HCT116 (cell line): ENCODE data around the gene MAPKAPK3. TPM values are rescaled to one million over a fixed set of nuclear protein-coding genes. Genes with fewer than 3 reads are reported as not detected.

Experiments used
- ATAC-seq: fragments of 200-7000 bp; cut with Tn5 transposase; 2 replicates; pipeline ENCODE4 v1.9.1; 2020; ENCODE audit warnings: mild to moderate bottlenecking, moderate library complexity
- BruUV-seq: library from RNA; stranded (reverse); fragments of 400-500 nt; replicated peaks from 2 replicates; lab custom pipeline; 2021; lab: Mats Ljungman, UMichigan
- CTCF ChIA-PET: fragments of 300-600 bp; sonication (Branson Sonifier 250); formaldehyde crosslinking; loops from one replicate; lab custom pipeline; 2021; ENCODE audit warnings: antibody characterized with exemption; lab: Charles Lee
- POLR2A ChIA-PET: fragments of 300-600, 350-600 bp; sonication (Branson Sonifier 250); formaldehyde crosslinking; loops from one replicate; lab custom pipeline; 2021; ENCODE audit warnings: antibody characterized with exemption; lab: Charles Lee
- RAD21 ChIA-PET, 2 experiments: fragments of 300-600 bp; sonication (Branson Sonifier 250); formaldehyde crosslinking; loops; one replicate each; lab custom pipeline; 2023; ENCODE audit warnings: low total read pairs in 2 of 2; ENCODE audit not compliant: uncharacterized antibody in 2 of 2, unreplicated experiment in 2 of 2, low non-redundant PET in 1 of 2; lab: Charles Lee
- DNase-seq: peaks from one replicate; pipeline ENCODE4 v3.0.0-alpha.2; 2010; ENCODE audit warnings: low read depth, low spot score
- H2AFZ ChIP-seq: fragments of 200-600 bp; shearing (Covaris generic), sonication (generic); 2 replicates; pipeline ENCODE4 v1.6.1; 2017; ENCODE audit warnings: low read depth, mixed run types, mixed read lengths, antibody characterized with exemption, low read length; ENCODE audit not compliant: poor library complexity, severe bottlenecking
- H3K27ac ChIP-seq: 2 replicates; pipeline ENCODE4 v1.5.1; 2012; ENCODE audit warnings: low read depth, low read length
- H3K27me3 ChIP-seq: fragments of 200-600 bp; sonication (generic); 2 replicates; pipeline ENCODE4 v1.6.1; 2016; ENCODE audit warnings: mixed run types, low read length, mixed read lengths; ENCODE audit not compliant: insufficient read depth
- H3K36me3 ChIP-seq, 2 experiments: fragments of 200-500 bp in 1 of 2; fragments of 200-600 bp in 1 of 2; sonication (Bioruptor generic) in 1 of 2; sonication (generic) in 1 of 2; 2 replicates each; pipeline versions ENCODE4 v1.5.1 to v1.6.1; 2014 to 2016; ENCODE audit warnings: low read length in 2 of 2, inconsistent platforms in 1 of 2, mixed read lengths in 1 of 2, mixed run types in 1 of 2; ENCODE audit not compliant: insufficient read depth in 2 of 2, control insufficient read depth in 1 of 2
- H3K4me1 ChIP-seq, 2 experiments: fragments of 200-600 bp in 1 of 2; sonication (generic) in 1 of 2; 2 replicates each; pipeline versions ENCODE4 v1.5.1 to v1.6.1; 2012 to 2017; ENCODE audit warnings: low read length in 2 of 2, inconsistent platforms in 1 of 2, mild to moderate bottlenecking in 1 of 2, mixed read lengths in 1 of 2, mixed run types in 1 of 2, moderate library complexity in 1 of 2; ENCODE audit not compliant: insufficient read depth in 2 of 2, control insufficient read depth in 1 of 2
- H3K4me2 ChIP-seq: fragments of 200-600 bp; sonication (generic); 2 replicates; pipeline ENCODE4 v1.6.1; 2017; ENCODE audit warnings: mixed run types, low read length, mixed read lengths
- H3K4me3 ChIP-seq, 2 experiments: fragments of 200-600 bp in 1 of 2; sonication (generic) in 1 of 2; replicated peaks in 1 of 2; 2 replicates each; pipeline ENCODE4 v1.5.1; 2011 to 2016; ENCODE audit warnings: low read length in 2 of 2, control low read depth in 1 of 2, low read depth in 1 of 2, mild to moderate bottlenecking in 1 of 2, mixed read lengths in 1 of 2, mixed run types in 1 of 2
- H3K79me2 ChIP-seq: fragments of 200-600 bp; sonication (generic); 2 replicates; pipeline ENCODE4 v1.6.1; 2017; ENCODE audit warnings: mild to moderate bottlenecking, mixed run types, low read length, moderate library complexity, mixed read lengths; ENCODE audit not compliant: insufficient read depth
- H3K9ac ChIP-seq: fragments of 200-600 bp; sonication (generic); 2 replicates; pipeline ENCODE4 v1.6.1; 2016; ENCODE audit warnings: low read length, mixed read lengths
- H3K9me2 ChIP-seq: fragments of 200-600 bp; sonication (generic), shearing (Covaris generic); 2 replicates; pipeline ENCODE4 v1.6.1; 2017; ENCODE audit warnings: mixed run types, mild to moderate bottlenecking, moderate library complexity; ENCODE audit not compliant: insufficient read depth
- H3K9me3 ChIP-seq, 2 experiments: fragments of 200-500 bp in 1 of 2; fragments of 200-600 bp in 1 of 2; sonication (Bioruptor generic) in 1 of 2; sonication (generic) in 1 of 2; 2 replicates each; pipeline ENCODE4 v1.6.1; 2014 to 2017; ENCODE audit warnings: low read length in 2 of 2, mixed read lengths in 2 of 2, inconsistent platforms in 1 of 2, low read depth in 1 of 2, mild to moderate bottlenecking in 1 of 2, mixed run types in 1 of 2, moderate library complexity in 1 of 2; ENCODE audit not compliant: control insufficient read depth in 1 of 2, insufficient read depth in 1 of 2
- H4K20me1 ChIP-seq: fragments of 200-600 bp; sonication (generic), shearing (Covaris generic); 2 replicates; pipeline ENCODE4 v1.6.1; 2017; ENCODE audit warnings: mixed run types, mild to moderate bottlenecking, moderate library complexity; ENCODE audit not compliant: insufficient read depth
- EGR1 ChIP-seq: IDR thresholded peaks from 2 replicates; pipeline ENCODE4 v1.6.1; 2012; ENCODE audit warnings: low read depth
- ELF1 ChIP-seq: IDR thresholded peaks from 2 replicates; pipeline ENCODE4 v1.6.1; 2012; ENCODE audit warnings: low read depth, borderline replicate concordance
- FOSL1 ChIP-seq: IDR thresholded peaks from 2 replicates; pipeline ENCODE4 v1.6.1; 2012; ENCODE audit warnings: low read depth
- JUND ChIP-seq: IDR thresholded peaks from 2 replicates; pipeline ENCODE4 v1.6.1; 2012
- POLR2AphosphoS5 ChIP-seq: IDR thresholded peaks from 2 replicates; pipeline ENCODE4 v1.6.1; 2011; ENCODE audit warnings: mild to moderate bottlenecking, low read depth, low read length, moderate library complexity
- RAD21 ChIP-seq: IDR thresholded peaks from 2 replicates; pipeline ENCODE4 v1.6.1; 2012; ENCODE audit warnings: low read depth, mild to moderate bottlenecking
- SRF ChIP-seq: IDR thresholded peaks from 2 replicates; pipeline ENCODE4 v1.6.1; 2012; ENCODE audit warnings: low read depth
- YY1 ChIP-seq: IDR thresholded peaks from 2 replicates; pipeline ENCODE4 v1.6.1; 2011; ENCODE audit warnings: low read length, low read depth, moderate library complexity, mild to moderate bottlenecking; ENCODE audit not compliant: insufficient replicate concordance; ENCODE audit errors: extremely low read depth
- intact Hi-C: fragments of 100-400 bp; cut with micrococcal nuclease; formaldehyde crosslinking; loops from 2 replicates; pipeline ENCODE4 v1.10.0; 2022
- total RNA-seq: library from RNA; stranded (reverse); gene quantifications from one replicate; pipeline ENCODE4 v1.2.1, GENCODE V29; 2021; ENCODE audit not compliant: unreplicated experiment
- TF ChIP-seq, protein P1 (sequence below), 3 experiments: fragments of 200-600 bp in 1 of 3; sonication (generic) in 1 of 3; IDR thresholded peaks in 2 of 3; conservative IDR thresholded peaks in 1 of 3; 2 replicates each; pipeline ENCODE4 v1.5.1; 2012 to 2017; ENCODE audit warnings: low read depth in 2 of 3, low read length in 2 of 3, antibody characterized with exemption in 1 of 3, borderline replicate concordance in 1 of 3, control low read depth in 1 of 3, mild to moderate bottlenecking in 1 of 3, mixed read lengths in 1 of 3, mixed run types in 1 of 3, moderate library complexity in 1 of 3; ENCODE audit not compliant: insufficient read depth in 1 of 3
- TF ChIP-seq, protein P2 (sequence below): IDR thresholded peaks from 2 replicates; pipeline ENCODE4 v1.6.1; 2011; ENCODE audit warnings: mild to moderate bottlenecking, low read length, moderate library complexity; ENCODE audit not compliant: insufficient replicate concordance; ENCODE audit errors: extremely low read depth

MAPKAPK3 gene
- total RNA-seq, 1 experiment from 2014 or later, result 87.3 TPM

DNA sequence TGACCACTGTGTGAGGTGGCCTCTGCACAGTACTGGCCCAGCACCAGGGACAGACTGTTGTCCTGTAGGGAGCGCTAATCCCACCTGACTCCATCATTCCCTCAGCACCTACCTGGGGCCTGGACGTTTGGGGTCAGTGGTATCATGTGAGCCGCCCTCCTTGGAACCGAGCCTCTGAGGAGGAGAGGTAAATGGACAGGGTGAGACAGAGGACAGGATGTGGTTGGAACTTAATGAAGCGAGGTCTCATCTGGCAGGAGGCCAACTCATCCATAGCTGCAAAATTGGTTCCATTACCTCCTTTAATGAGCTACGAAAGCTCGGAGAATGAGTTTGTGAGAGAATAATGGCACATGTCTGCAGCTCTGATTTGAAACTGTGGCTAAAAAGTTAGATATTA is 13.9 kb downstream of the MAPKAPK3 start:
- H4K20me1 ChIP-seq, result no peaks in the 10 kb centered on the region; the same call in 1 of the 2 replicates
- H3K79me2 ChIP-seq, result peaks cover 87% of the 10 kb centered on the region
- H3K9ac ChIP-seq, result no peak overlapping the region
- peaks cover 0 to 3% of the 10 kb centered on the region in 2 experiments; a peak in 1 of 4 replicates for H3K36me3 ChIP-seq
- TF ChIP-seq, protein P1, sequence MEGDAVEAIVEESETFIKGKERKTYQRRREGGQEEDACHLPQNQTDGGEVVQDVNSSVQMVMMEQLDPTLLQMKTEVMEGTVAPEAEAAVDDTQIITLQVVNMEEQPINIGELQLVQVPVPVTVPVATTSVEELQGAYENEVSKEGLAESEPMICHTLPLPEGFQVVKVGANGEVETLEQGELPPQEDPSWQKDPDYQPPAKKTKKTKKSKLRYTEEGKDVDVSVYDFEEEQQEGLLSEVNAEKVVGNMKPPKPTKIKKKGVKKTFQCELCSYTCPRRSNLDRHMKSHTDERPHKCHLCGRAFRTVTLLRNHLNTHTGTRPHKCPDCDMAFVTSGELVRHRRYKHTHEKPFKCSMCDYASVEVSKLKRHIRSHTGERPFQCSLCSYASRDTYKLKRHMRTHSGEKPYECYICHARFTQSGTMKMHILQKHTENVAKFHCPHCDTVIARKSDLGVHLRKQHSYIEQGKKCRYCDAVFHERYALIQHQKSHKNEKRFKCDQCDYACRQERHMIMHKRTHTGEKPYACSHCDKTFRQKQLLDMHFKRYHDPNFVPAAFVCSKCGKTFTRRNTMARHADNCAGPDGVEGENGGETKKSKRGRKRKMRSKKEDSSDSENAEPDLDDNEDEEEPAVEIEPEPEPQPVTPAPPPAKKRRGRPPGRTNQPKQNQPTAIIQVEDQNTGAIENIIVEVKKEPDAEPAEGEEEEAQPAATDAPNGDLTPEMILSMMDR (IDR thresholded peaks at IDR 0.05 in 2 of 3, conservative IDR thresholded peaks at IDR 0.05 in 1 of 3; ENCODE audit: borderline replicate concordance in 1 of 3, insufficient read depth in 1 of 3, low read depth in 2 of 3, low read length in 2 of 3), result 0 out of 6 replicates have a peak, but pooled peaks of 1 of the 3 experiments have one; percentile 12
- TF ChIP-seq, protein P2, sequence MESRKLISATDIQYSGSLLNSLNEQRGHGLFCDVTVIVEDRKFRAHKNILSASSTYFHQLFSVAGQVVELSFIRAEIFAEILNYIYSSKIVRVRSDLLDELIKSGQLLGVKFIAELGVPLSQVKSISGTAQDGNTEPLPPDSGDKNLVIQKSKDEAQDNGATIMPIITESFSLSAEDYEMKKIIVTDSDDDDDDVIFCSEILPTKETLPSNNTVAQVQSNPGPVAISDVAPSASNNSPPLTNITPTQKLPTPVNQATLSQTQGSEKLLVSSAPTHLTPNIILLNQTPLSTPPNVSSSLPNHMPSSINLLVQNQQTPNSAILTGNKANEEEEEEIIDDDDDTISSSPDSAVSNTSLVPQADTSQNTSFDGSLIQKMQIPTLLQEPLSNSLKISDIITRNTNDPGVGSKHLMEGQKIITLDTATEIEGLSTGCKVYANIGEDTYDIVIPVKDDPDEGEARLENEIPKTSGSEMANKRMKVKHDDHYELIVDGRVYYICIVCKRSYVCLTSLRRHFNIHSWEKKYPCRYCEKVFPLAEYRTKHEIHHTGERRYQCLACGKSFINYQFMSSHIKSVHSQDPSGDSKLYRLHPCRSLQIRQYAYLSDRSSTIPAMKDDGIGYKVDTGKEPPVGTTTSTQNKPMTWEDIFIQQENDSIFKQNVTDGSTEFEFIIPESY, result no peak
- peak overlapping the region; percentile 18 for H3K4me2 ChIP-seq
- H2AFZ ChIP-seq, result no peak overlapping the region
- ChIA-PET CTCF (no interaction called here), POLR2A (no interaction called here), RAD21 (no interaction called here)
- intact Hi-C loops, result no loop called here
- ATAC-seq (no peak), DNase-seq (no peak)
- H3K9me3 ChIP-seq, result no peaks in the 10 kb centered on the region
- H3K27ac ChIP-seq, result no peak overlapping the region
- H3K27me3 ChIP-seq, result no peaks in the 10 kb centered on the region
- peaks cover 40 to 71% of the 10 kb centered on the region in 2 experiments for H3K4me1 ChIP-seq
- no peaks in the 10 kb centered on the region for H3K9me2 ChIP-seq
- no peak overlapping the region for H3K4me3 ChIP-seq
- BruUV-seq, result no TSS peak

GRCh38 chr3:50632450-50632849 is 15.5 kb downstream of the MAPKAPK3 start:
- no peak overlapping the region for H3K27ac ChIP-seq
- no peak overlapping the region for H3K4me3 ChIP-seq
- no peak for DNase-seq
- no TSS peak for BruUV-seq
- CTCF ChIA-PET, result no interaction called here
- no peaks in the 10 kb centered on the region; the same call in 1 of the 2 replicates for H4K20me1 ChIP-seq
- H3K79me2 ChIP-seq, result peaks cover 92% of the 10 kb centered on the region
- no peak for ATAC-seq
- H3K9me2 ChIP-seq, result no peaks in the 10 kb centered on the region
- no peak overlapping the region for H2AFZ ChIP-seq
- H3K4me1 ChIP-seq, result peaks cover 24 to 71% of the 10 kb centered on the region in 2 experiments
- no peaks in the 10 kb centered on the region for H3K9me3 ChIP-seq
- RAD21 ChIA-PET, result no interaction called here
- no peak overlapping the region for H3K4me2 ChIP-seq
- intact Hi-C loops, result no loop called here
- no peak overlapping the region for H3K9ac ChIP-seq
- peaks cover 0 to 3% of the 10 kb centered on the region in 2 experiments; a peak in 1 of 4 replicates for H3K36me3 ChIP-seq
- POLR2A ChIA-PET, result interaction anchor here (0.9 kb wide), 1 partner anchor 16 kb away, joined by 3 read pairs; the partner anchor contains the start of gene MAPKAPK3
- H3K27me3 ChIP-seq, result no peaks in the 10 kb centered on the region
- TF ChIP-seq, protein P2, result no peak
- TF ChIP-seq SRF (no peak), FOSL1 (no peak), POLR2AphosphoS5 (no peak), ELF1 (no peak), YY1 (no peak), EGR1 (no peak), RAD21 (no peak), JUND (no peak)
